HG02763 (cell line): Measurements from ENCODE around the gene ROPN1L.

Source experiments
- ATAC-seq: cut with Tn5 transposase; IDR thresholded peaks from one replicate; pipeline ENCODE4 v1.9.1; 2021; ENCODE audit warnings: mild to moderate bottlenecking, moderate library complexity; ENCODE audit not compliant: unreplicated experiment

The ROPN1L gene

GRCh38 chr5:10456583-10457420 lies 15.1 kb downstream of the ROPN1L start:
- no peak for ATAC-seq

GRCh38 chr5:10457682-10458574 lies 16.2 kb downstream of the ROPN1L start:
- ATAC-seq, result no peak

DNA sequence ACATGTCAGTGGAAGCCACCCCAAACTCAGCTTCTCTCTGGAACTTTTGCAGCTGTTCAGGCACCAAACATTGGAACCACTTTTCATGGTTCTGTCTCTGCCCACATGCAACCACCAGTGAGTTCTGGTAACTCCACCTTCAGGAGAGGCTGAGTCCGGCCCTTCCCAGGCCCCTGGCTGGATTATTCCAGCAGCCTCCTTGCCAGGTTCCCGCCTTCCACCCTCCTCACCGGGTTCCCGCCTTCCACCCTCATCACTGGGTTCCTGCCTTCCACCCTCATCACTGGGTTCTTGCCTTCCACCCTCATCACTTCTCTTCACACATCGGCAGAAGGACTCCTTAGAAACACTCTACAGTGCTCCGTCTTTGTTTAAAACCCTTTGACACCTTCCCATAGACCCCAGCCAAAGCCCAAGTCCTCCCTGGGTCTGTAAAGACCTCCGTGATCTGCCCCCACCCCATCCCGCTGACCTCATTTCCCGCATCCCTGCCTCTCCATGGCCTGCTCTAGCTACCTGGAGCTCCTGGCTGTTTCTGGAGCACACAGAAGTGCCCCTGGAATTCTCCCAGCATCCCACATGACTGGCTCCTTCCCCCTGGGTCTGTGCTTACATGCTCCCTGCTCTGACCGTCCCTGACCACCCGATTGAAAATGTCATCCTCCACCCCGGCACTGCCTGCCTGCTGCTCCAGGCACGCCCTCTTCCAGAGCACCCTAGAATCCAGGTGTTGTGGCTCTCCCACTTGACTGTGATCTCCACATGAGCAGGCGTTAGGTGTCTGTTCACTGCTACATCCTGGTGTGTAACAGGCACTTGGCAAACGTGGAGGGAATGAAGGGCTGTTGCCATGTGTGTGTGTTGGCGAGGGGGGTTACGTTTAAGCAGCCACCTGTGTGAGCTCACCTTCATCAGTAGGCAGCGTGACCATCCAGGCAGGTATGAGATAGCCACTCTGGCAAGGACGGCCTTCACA lies 17.7 kb downstream of the ROPN1L start:
- no peak for ATAC-seq

DNA sequence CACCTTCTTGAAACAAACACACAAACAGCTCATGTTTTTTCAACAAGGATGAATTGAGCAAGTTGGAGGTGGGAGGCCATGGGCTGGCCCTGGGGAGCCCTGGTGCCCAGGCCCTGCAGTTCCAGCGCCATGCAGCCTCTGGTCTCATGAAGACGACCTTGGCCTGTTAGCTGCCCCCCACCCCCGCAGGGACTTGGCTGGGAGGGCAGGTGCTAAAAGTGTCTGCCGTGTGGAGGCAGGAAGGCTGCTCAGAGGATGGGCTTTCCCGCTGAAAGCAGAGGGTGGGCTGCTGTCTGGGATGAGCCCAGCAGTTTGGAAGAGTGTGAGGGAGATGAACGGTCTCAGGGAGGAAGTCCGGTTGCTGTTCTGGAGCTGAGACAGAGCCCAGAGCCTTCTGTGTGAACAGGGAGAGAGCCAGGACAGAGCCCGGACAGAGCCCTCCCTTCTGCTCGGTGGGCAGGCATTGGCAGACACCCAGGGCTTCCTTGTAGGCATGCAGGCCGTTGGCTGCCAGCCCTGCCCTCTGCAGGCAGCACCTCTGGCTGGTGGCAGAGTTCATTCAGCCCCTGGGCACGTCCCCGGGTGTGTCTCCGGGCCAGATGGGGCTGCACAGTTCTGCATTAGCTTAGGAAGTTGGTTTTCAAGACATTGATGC lies 18.7 kb downstream of the ROPN1L start:
- no peak for ATAC-seq

- no peak for ATAC-seq
These were observed 19.4 kb downstream of the ROPN1L start for GRCh38 chr5:10461041-10461440.

- no peak for ATAC-seq
These were observed 20.4 kb downstream of the ROPN1L start for GRCh38 chr5:10461904-10462555.

DNA sequence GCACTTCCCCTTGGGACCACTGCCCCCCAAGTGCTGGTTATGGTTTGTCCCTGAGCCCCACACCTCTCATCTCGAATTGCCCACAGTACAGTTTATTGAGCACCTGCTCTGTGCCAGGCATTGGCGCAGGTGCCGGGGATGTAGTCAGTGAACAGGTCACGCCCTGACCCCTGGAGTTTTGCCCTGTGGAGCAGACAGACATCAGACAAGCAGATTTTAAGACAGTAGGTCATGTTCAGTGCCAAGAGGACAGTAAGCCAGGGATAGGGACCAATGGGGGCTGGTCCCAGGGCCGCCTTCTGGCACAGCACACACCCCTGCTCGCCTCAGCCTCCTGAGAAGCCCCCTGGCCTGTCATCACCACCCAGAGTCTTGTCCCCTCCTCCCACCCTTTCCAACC lies 21.9 kb downstream of the ROPN1L start:
- ATAC-seq, result no peak

GRCh38 chr5:10464173-10464572 lies 22.5 kb downstream of the ROPN1L start:
- no peak for ATAC-seq

- ATAC-seq, result no peak
These were observed 24.0 kb downstream of the ROPN1L start for GRCh38 chr5:10465726-10466125.

GRCh38 chr5:10466446-10467073 lies 24.9 kb downstream of the ROPN1L start:
- no peak for ATAC-seq

- no peak for ATAC-seq
These were observed 25.9 kb downstream of the ROPN1L start for GRCh38 chr5:10467281-10468198.

DNA sequence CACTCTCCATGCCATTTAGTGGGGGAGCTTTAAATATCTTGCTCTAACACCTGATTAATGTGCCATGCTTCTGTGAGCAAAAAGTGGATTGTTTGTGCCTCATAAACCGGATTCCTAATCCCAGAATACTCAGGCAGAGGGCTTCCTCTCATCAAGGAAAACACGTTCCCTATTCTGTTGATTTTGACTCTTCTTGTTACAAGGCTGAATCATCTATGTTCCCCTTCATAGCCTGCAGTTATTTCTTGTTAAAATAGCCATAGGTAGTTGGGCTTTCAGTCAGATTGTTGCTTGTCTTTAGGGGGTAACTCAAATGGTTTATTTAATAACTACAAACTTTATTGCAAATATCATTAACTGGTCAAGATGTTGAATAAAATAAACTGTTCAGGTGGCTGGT lies 26.6 kb downstream of the ROPN1L start:
- ATAC-seq, result no peak

DNA sequence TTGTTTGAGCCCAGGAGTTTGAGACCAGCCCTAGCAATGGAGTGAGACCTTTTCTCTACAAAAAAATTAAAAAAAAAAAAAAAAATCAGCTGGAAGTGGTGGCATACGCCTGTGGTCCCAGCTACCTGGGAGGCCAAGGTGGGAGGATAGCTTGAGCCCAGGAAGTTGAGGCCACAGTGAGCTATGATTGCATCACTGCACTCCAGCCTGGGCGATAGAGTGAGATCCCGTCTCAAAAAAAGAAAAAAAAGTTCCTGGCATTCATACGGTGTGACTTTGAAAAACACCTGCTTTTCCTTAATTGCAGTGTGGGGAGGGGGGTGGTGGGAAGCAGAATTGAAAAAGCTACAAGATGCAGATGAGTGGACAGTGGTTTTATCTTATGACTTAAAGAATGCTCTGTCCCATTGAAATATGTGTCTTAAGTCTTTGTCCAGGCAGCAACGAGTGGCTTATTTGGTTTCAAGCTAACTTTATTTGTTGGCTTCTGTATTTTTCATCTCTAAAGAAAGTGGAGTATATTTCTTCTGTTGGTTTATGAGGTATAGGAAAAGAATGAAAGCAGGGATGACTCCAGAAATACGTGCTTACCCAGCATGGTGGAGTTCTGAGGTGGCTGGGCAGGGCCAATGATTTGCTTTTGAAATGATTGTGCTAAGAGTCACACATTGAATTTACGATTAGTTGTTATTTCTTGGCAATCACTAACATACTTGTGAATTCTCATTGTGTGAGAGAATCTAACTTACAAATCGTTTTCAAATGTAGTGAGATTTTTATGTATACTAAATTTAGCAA lies 27.8 kb downstream of the ROPN1L start:
- ATAC-seq, result no peak

DNA sequence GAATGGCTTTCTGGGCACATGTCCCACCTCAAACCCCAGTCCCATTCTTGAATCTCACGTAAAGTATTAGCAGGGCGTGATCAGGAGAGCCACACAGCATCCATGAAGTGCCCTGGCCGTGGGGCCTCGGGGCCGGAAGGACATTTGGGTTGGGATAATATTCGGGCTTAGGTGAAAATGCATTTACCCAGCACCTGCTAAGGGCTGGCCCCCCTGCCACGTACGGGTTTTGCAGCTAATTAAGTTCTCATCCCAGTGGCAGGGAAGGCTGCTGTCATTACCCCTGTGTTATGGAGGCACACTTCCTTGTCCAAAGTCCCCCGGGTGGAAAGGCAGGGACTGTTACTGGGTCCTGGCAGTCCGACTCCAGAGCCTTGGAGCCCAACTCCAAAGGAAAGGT lies 29.0 kb downstream of the ROPN1L start:
- ATAC-seq, result no peak

- no peak for ATAC-seq
These were observed 30.0 kb downstream of the ROPN1L start for GRCh38 chr5:10471677-10472076.

- no peak for ATAC-seq
These were observed 32.9 kb downstream of the ROPN1L start for GRCh38 chr5:10474521-10475075.
